Measurements from ENCODE around the gene CNTLN. TPM values are rescaled to one million over a fixed set of nuclear protein-coding genes. Genes with fewer than 3 reads are reported as not detected.

CNTLN gene
- total and polyA plus RNA-seq, 2 of the 8 experiments (the other 6 are each of a cell fraction or from before 2014, with no cell fraction given): 4.8 to 10.8 TPM

DNA sequence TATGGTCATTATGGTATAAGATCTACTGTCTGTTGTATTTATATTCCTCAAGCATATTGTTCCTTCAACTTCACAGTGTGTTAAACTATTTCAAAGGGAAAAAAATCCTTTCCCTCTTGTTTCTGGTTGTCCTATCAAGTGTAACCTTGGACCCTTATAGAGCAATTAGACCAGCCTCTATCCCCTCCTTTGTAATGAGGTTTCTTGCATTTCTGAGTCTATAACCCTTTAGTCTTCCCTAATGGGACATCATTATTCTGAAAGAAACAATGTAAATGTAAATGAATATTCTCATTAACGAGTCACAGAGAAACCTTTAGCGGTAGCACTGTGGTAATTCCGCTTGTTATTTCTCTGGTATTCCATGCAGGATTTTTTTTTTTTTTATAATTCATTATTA is 197.3 kb downstream of the CNTLN start:
- H4K20me1 ChIP-seq (replicated peaks in 1 of 2; ENCODE audit: control insufficient read depth in 1 of 2, insufficient read depth in 2 of 2, low read length in 2 of 2): no peaks in the 10 kb centered on the region
- no peak overlapping the region for H4K5ac ChIP-seq (ENCODE audit: insufficient read length, low read depth, low read length)
- H2BK120ac ChIP-seq (replicated peaks; ENCODE audit: low read depth, low read length): no peak overlapping the region
- H2AFZ ChIP-seq (ENCODE audit: low read length): no peak overlapping the region
- peaks cover 0 to 2% (median 0%) of the 10 kb centered on the region in 4 experiments; a peak in 2 of 7 replicates for H3K4me1 ChIP-seq (replicated peaks in 1 of 4; ENCODE audit: control insufficient read depth in 3 of 4, insufficient read depth in 4 of 4, low read length in 3 of 4)
- H3K4ac ChIP-seq (replicated peaks; ENCODE audit: insufficient read length, low read depth, low read length): no peak overlapping the region
- ChIA-PET POLR2A (ENCODE audit: partially characterized antibody) (no interaction called here), CTCF (ENCODE audit: partially characterized antibody) (no interaction called here)
- no peaks in the 10 kb centered on the region for H3K79me1 ChIP-seq (ENCODE audit: low read depth, low read length)
- H3K14ac ChIP-seq (ENCODE audit: insufficient read length): no peak overlapping the region
- DNase-seq (ENCODE audit: low read depth in 1 of 2, low spot score in 2 of 2): no peak
- no peaks in the 10 kb centered on the region for H3K79me2 ChIP-seq (ENCODE audit: control insufficient read depth in 1 of 2, insufficient read depth in 2 of 2, low read length in 2 of 2)
- no peak overlapping the region for H3K56ac ChIP-seq (replicated peaks; ENCODE audit: insufficient read length, low read depth, low read length)
- no peak overlapping the region for H2BK5ac ChIP-seq (ENCODE audit: low read depth, low read length)
- no peak overlapping the region for H3K27ac ChIP-seq (ENCODE audit: low read depth, low read length)
- no peaks in the 10 kb centered on the region; a peak in 1 of 8 replicates for H3K36me3 ChIP-seq (ENCODE audit: control insufficient read depth in 2 of 4, insufficient read depth in 4 of 4, low read length in 3 of 4)
- H2BK12ac ChIP-seq (ENCODE audit: low read depth, low read length): no peak overlapping the region
- H3K9me3 ChIP-seq (ENCODE audit: insufficient read depth in 2 of 2, low read depth in 1 of 2, low read length in 1 of 2): no peaks in the 10 kb centered on the region
- H3K23me2 ChIP-seq (ENCODE audit: low read depth, low read length): no peaks in the 10 kb centered on the region
- no peak overlapping the region for H3K9ac ChIP-seq (replicated peaks in 1 of 4; ENCODE audit: extremely low read depth in 1 of 4, low read depth in 3 of 4, low read length in 3 of 4)
- H2BK15ac ChIP-seq (ENCODE audit: low read length): no peak overlapping the region
- H4K91ac ChIP-seq (replicated peaks; ENCODE audit: insufficient read length, low read length): no peak overlapping the region
- FAIRE-seq: peak; percentile 55
- H3K4me2 ChIP-seq (ENCODE audit: insufficient read depth in 1 of 2, low read depth in 2 of 2, low read length in 2 of 2): 0 out of 4 replicates have a peak overlapping the region, but pooled peaks of 1 of the 2 experiments have one; percentile 8
- WGBS, 2 experiments (ENCODE audit: extremely low coverage in 1 of 2, insufficient coverage in 1 of 2, insufficient read length in 1 of 2, insufficient replicate concordance in 2 of 2, low coverage in 1 of 2, low lambda C conversion rate in 2 of 2, missing lambda C conversion rate in 1 of 2): 32% methylated on average over 3 of the region's 3 CpGs; no CpG with 5 or more reads in 1 of the 2 experiments
- no peak overlapping the region for H4K8ac ChIP-seq (ENCODE audit: extremely low read depth, insufficient read depth, low read length)
- H3K18ac ChIP-seq (ENCODE audit: extremely low read depth, low read length): no peak overlapping the region
- H3K27me3 ChIP-seq (replicated peaks in 1 of 4; ENCODE audit: control insufficient read depth in 3 of 4, extremely low read depth in 1 of 4, insufficient read depth in 3 of 4, low read length in 3 of 4): no peaks in the 10 kb centered on the region
- no peak overlapping the region for H3K4me3 ChIP-seq (ENCODE audit: extremely low read depth in 1 of 4, insufficient read depth in 2 of 4, low read depth in 3 of 4, low read length in 4 of 4)
- no peak overlapping the region for H2AK5ac ChIP-seq (ENCODE audit: low read depth, low read length)
- no peak overlapping the region for H3K23ac ChIP-seq (ENCODE audit: insufficient read length)
- no peak overlapping the region for H2BK20ac ChIP-seq (ENCODE audit: low read length)
- no peak for TF ChIP-seq CHD2 (IDR thresholded peaks at IDR 0.05; ENCODE audit: low read length)
- TF ChIP-seq ASH2L (IDR thresholded peaks at IDR 0.05; ENCODE audit: low read length): no peak
- no peak for TF ChIP-seq SIRT6 (IDR thresholded peaks at IDR 0.05; ENCODE audit: low read length)
- TF ChIP-seq, protein P1, sequence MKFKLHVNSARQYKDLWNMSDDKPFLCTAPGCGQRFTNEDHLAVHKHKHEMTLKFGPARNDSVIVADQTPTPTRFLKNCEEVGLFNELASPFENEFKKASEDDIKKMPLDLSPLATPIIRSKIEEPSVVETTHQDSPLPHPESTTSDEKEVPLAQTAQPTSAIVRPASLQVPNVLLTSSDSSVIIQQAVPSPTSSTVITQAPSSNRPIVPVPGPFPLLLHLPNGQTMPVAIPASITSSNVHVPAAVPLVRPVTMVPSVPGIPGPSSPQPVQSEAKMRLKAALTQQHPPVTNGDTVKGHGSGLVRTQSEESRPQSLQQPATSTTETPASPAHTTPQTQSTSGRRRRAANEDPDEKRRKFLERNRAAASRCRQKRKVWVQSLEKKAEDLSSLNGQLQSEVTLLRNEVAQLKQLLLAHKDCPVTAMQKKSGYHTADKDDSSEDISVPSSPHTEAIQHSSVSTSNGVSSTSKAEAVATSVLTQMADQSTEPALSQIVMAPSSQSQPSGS (IDR thresholded peaks at IDR 0.05; ENCODE audit: low read length): no peak
- TF ChIP-seq BCL11A (IDR thresholded peaks at IDR 0.05; ENCODE audit: low read depth in 2 of 2, low read length in 2 of 2): no peak
